H1 (cell line): ENCODE measurements around the gene URM1. TPM values are rescaled to one million over a fixed set of nuclear protein-coding genes. Genes with fewer than 3 reads are reported as not detected.

ENCODE experiments used
- CTCF ChIA-PET: fragments of 300-600 bp; sonication (Branson Sonifier 250); formaldehyde crosslinking; loops from one replicate; lab custom pipeline; 2021; ENCODE audit not compliant: partially characterized antibody; lab: Charles Lee
- POLR2A ChIA-PET: fragments of 300-600 bp; sonication (Branson Sonifier 250); formaldehyde crosslinking; loops from one replicate; lab custom pipeline; 2021; ENCODE audit warnings: inconsistent platforms; ENCODE audit not compliant: partially characterized antibody; lab: Charles Lee
- DNase-seq, 2 experiments: peaks; one replicate each; pipeline versions ENCODE4 v3.0.0 to v3.0.0-alpha.2; 2010 to 2022; ENCODE audit warnings: low spot score in 2 of 2, low read depth in 1 of 2, mixed read lengths in 1 of 2
- FAIRE-seq: peaks from 2 replicates; lab custom pipeline; 2011; peaks lifted over from hg19 to GRCh38; lab: Jason Lieb, UNC
- H2AFZ ChIP-seq: 2 replicates; pipeline ENCODE4 v1.8.1; 2012; ENCODE audit warnings: low read length, inconsistent platforms
- H2AK5ac ChIP-seq: 2 replicates; pipeline ENCODE4 v1.6.1; 2013; ENCODE audit warnings: low read depth, low read length
- H2BK120ac ChIP-seq: replicated peaks from 2 replicates; pipeline ENCODE3; 2013; ENCODE audit warnings: low read depth, low read length, inconsistent platforms
- H2BK12ac ChIP-seq: 2 replicates; pipeline ENCODE4 v1.6.1; 2013; ENCODE audit warnings: low read depth, low read length
- H2BK15ac ChIP-seq: 2 replicates; pipeline ENCODE4 v1.6.1; 2013; ENCODE audit warnings: low read length
- H2BK20ac ChIP-seq: 2 replicates; pipeline ENCODE4 v1.6.1; 2013; ENCODE audit warnings: low read length
- H2BK5ac ChIP-seq: 2 replicates; pipeline ENCODE4 v1.6.1; 2013; ENCODE audit warnings: low read depth, low read length
- H3K14ac ChIP-seq: 2 replicates; pipeline ENCODE4 v1.6.1; 2013; ENCODE audit warnings: inconsistent platforms; ENCODE audit not compliant: insufficient read length
- H3K18ac ChIP-seq: 2 replicates; pipeline ENCODE4 v1.6.1; 2013; ENCODE audit warnings: low read length; ENCODE audit errors: extremely low read depth
- H3K23ac ChIP-seq: 2 replicates; pipeline ENCODE4 v1.6.1; 2013; ENCODE audit warnings: inconsistent platforms; ENCODE audit not compliant: insufficient read length
- H3K23me2 ChIP-seq: 2 replicates; pipeline ENCODE4 v1.6.1; 2013; ENCODE audit warnings: low read depth, low read length
- H3K27ac ChIP-seq: 2 replicates; pipeline ENCODE4 v1.6.1; 2011; ENCODE audit warnings: low read depth, low read length, inconsistent platforms
- H3K27me3 ChIP-seq, 4 experiments: replicated peaks in 1 of 4; 1 replicate in 1 of 4; 2 replicates in 3 of 4; pipeline versions ENCODE4 v1.6.1 to v1.8.1; 2011 to 2013; ENCODE audit warnings: low read length in 3 of 4, mild to moderate bottlenecking in 3 of 4, inconsistent platforms in 2 of 4, mixed read lengths in 2 of 4, moderate library complexity in 1 of 4; ENCODE audit not compliant: control insufficient read depth in 3 of 4, insufficient read depth in 3 of 4; ENCODE audit errors: extremely low read depth in 1 of 4
- H3K36me3 ChIP-seq, 4 experiments: 2 replicates each; pipeline versions ENCODE4 v1.6.1 to v1.8.1; 2011 to 2013; ENCODE audit warnings: mild to moderate bottlenecking in 4 of 4, low read length in 3 of 4, moderate library complexity in 2 of 4, control low read depth in 1 of 4, inconsistent platforms in 1 of 4; ENCODE audit not compliant: insufficient read depth in 4 of 4, control insufficient read depth in 2 of 4
- H3K4ac ChIP-seq: replicated peaks from 2 replicates; pipeline ENCODE3; 2013; ENCODE audit warnings: low read length, low read depth, mixed read lengths, inconsistent platforms; ENCODE audit not compliant: insufficient read length
- H3K4me1 ChIP-seq, 4 experiments: replicated peaks in 1 of 4; 1 replicate in 1 of 4; 2 replicates in 3 of 4; pipeline versions ENCODE4 v1.6.1 to v1.8.1; 2011 to 2013; ENCODE audit warnings: low read length in 3 of 4, inconsistent platforms in 2 of 4, mixed read lengths in 1 of 4; ENCODE audit not compliant: insufficient read depth in 4 of 4, control insufficient read depth in 3 of 4
- H3K4me2 ChIP-seq, 2 experiments: 2 replicates each; pipeline versions ENCODE4 v1.6.1 to v1.8.1; 2011 to 2013; ENCODE audit warnings: low read depth in 2 of 2, low read length in 2 of 2, control low read depth in 1 of 2, inconsistent platforms in 1 of 2, mild to moderate bottlenecking in 1 of 2; ENCODE audit not compliant: insufficient read depth in 1 of 2
- H3K4me3 ChIP-seq, 4 experiments: fragments of 200-600, 300-600 bp in 1 of 4; sonication (generic), shearing (Covaris generic), sonication (Bioruptor Twin) in 1 of 4; 2 replicates each; pipeline versions ENCODE4 v1.5.1 to v1.8.1; 2011 to 2016; ENCODE audit warnings: low read length in 4 of 4, low read depth in 3 of 4, control low read depth in 2 of 4, inconsistent platforms in 2 of 4, mild to moderate bottlenecking in 2 of 4, mixed read lengths in 1 of 4, moderate library complexity in 1 of 4; ENCODE audit not compliant: insufficient read depth in 2 of 4; ENCODE audit errors: extremely low read depth in 1 of 4
- H3K56ac ChIP-seq: replicated peaks from 2 replicates; pipeline ENCODE3; 2013; ENCODE audit warnings: low read depth, mild to moderate bottlenecking, mixed read lengths, low read length, inconsistent platforms; ENCODE audit not compliant: insufficient read length
- H3K79me1 ChIP-seq: 2 replicates; pipeline ENCODE4 v1.6.1; 2013; ENCODE audit warnings: low read depth, low read length, control low read depth
- H3K79me2 ChIP-seq, 2 experiments: 2 replicates each; pipeline versions ENCODE4 v1.6.1 to v1.8.1; 2012 to 2013; ENCODE audit warnings: low read length in 2 of 2, mild to moderate bottlenecking in 2 of 2, inconsistent platforms in 1 of 2; ENCODE audit not compliant: insufficient read depth in 2 of 2, control insufficient read depth in 1 of 2
- H3K9ac ChIP-seq, 4 experiments: replicated peaks in 1 of 4; 1 replicate in 1 of 4; 2 replicates in 3 of 4; pipeline versions ENCODE4 v1.6.1 to v1.8.1; 2011 to 2013; ENCODE audit warnings: low read depth in 3 of 4, low read length in 3 of 4, control low read depth in 2 of 4, mild to moderate bottlenecking in 2 of 4, moderate library complexity in 2 of 4, inconsistent platforms in 1 of 4; ENCODE audit errors: extremely low read depth in 1 of 4
- H3K9me3 ChIP-seq, 2 experiments: 2 replicates each; pipeline versions ENCODE4 v1.6.1 to v1.8.1; 2012 to 2013; ENCODE audit warnings: mild to moderate bottlenecking in 2 of 2, moderate library complexity in 2 of 2, control low read depth in 1 of 2, inconsistent platforms in 1 of 2, low read depth in 1 of 2, low read length in 1 of 2, mixed read lengths in 1 of 2; ENCODE audit not compliant: insufficient read depth in 2 of 2
- H4K20me1 ChIP-seq, 2 experiments: replicated peaks in 1 of 2; 2 replicates each; pipeline versions ENCODE3 to v1.8.1; 2011 to 2013; ENCODE audit warnings: inconsistent platforms in 2 of 2, low read length in 2 of 2, mild to moderate bottlenecking in 1 of 2; ENCODE audit not compliant: insufficient read depth in 2 of 2, control insufficient read depth in 1 of 2
- H4K5ac ChIP-seq: 2 replicates; pipeline ENCODE4 v1.6.1; 2013; ENCODE audit warnings: low read length, low read depth, mixed read lengths, inconsistent platforms; ENCODE audit not compliant: insufficient read length
- H4K8ac ChIP-seq: 2 replicates; pipeline ENCODE4 v1.8.0; 2013; ENCODE audit warnings: mild to moderate bottlenecking, moderate library complexity, low read length, inconsistent platforms; ENCODE audit not compliant: insufficient read depth; ENCODE audit errors: extremely low read depth
- H4K91ac ChIP-seq: replicated peaks from 2 replicates; pipeline ENCODE3; 2013; ENCODE audit warnings: low read length, mixed read lengths, inconsistent platforms; ENCODE audit not compliant: insufficient read length
- WGBS, 2 experiments: shearing (Covaris generic) in 1 of 2; methylation state at CpG; one replicate each; pipeline versions ENCODE4 v1.1.6 to v1.1.7; 2013 to 2015; ENCODE audit warnings: low lambda C conversion rate in 2 of 2, mixed read lengths in 2 of 2, inconsistent platforms in 1 of 2, low coverage in 1 of 2, missing lambda C conversion rate in 1 of 2; ENCODE audit not compliant: insufficient replicate concordance in 2 of 2, insufficient coverage in 1 of 2, insufficient read length in 1 of 2; ENCODE audit errors: extremely low coverage in 1 of 2, missing lambda C conversion rate in 1 of 2; 5-methylcytosine and 5-hydroxymethylcytosine counted together
- polyA plus RNA-seq, 7 experiments: library from polyadenylated mRNA; depleted of rRNA in 3 of 7; stranded (reverse) in 5 of 7; unstranded in 2 of 7; fragments of >200 nt in 5 of 7; fragments of 200-250 nt in 2 of 7; gene quantifications; 1 replicate in 5 of 7; 2 replicates in 1 of 7; 4 replicates in 1 of 7; pipeline versions ENCODE4 v1.2.1 to v1.2.3, GENCODE V29; 2011 to 2013; ENCODE audit warnings: missing spikeins in 2 of 7, mixed read lengths in 2 of 7
- total RNA-seq: library from RNA; stranded (reverse); fragmentation: NEBNext Ultra II Directional; extraction: Animal tissue kit (Norgen Biotek cat#: 25700); gene quantifications from 2 replicates; pipeline ENCODE4 v1.2.1, GENCODE V29; 2021

URM1 gene
- total and polyA plus RNA-seq, 2 of the 8 experiments (the other 6 are each of a cell fraction or from before 2014, with no cell fraction given) = 58.3 to 62.3 TPM

DNA sequence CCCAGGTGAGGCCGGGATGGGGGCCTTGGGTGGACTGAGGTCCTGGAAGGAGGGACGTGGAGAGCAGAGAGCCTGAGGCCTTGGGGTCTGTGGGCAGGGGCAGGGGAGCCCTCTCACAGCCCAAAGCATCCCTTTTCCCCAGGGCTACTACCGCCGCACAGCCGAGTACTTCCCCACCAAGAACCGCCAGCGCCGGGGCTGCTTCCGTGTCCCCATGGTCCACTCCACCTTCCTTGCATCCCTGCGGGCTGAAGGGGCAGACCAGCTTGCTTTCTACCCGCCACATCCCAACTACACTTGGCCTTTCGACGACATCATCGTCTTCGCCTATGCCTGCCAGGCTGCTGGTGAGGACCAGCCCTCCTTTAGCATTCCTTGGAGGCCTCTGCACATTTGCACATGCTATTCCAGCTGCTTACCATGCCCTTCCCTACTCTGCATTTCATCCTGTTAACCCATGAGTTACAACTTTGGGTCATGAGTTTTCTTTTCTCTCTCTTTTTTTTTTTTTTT, 53.1 kb downstream of the URM1 start:
- H2BK5ac ChIP-seq = no peak overlapping the region
- H2AK5ac ChIP-seq = no peak overlapping the region
- H3K18ac ChIP-seq = no peak overlapping the region
- H3K9ac ChIP-seq = no peak overlapping the region
- no peak overlapping the region for H3K27ac ChIP-seq
- H2AFZ ChIP-seq = no peak overlapping the region
- no peak overlapping the region; the same call in 1 of the 2 replicates for H4K8ac ChIP-seq
- peaks cover 5 to 32% (median 24%) of the 10 kb centered on the region in 4 experiments; a peak in 6 of 7 replicates for H3K27me3 ChIP-seq
- no peaks in the 10 kb centered on the region for H3K36me3 ChIP-seq
- CTCF ChIA-PET = interaction anchor here (1.0 to 4.2 kb wide), 2 partner anchors 11 to 14 kb away, joined by 3 to 25 read pairs; no protein-coding TSS in a partner anchor
- WGBS, 2 experiments = 92% methylated on average over 15 of the region's 15 CpGs; no CpG with 5 or more reads in 1 of the 2 experiments
- POLR2A ChIA-PET = no interaction called here
- H3K4me1 ChIP-seq = peaks cover 0 to 11% (median 4%) of the 10 kb centered on the region in 4 experiments; a peak in 5 of 7 replicates
- FAIRE-seq (no peak), DNase-seq (no peak)
- no peak overlapping the region for H4K91ac ChIP-seq
- no peak overlapping the region for H3K4ac ChIP-seq
- H3K23ac ChIP-seq = no peak overlapping the region
- H2BK15ac ChIP-seq = no peak overlapping the region
- no peak overlapping the region for H2BK20ac ChIP-seq
- H2BK12ac ChIP-seq = no peak overlapping the region
- no peak overlapping the region for H3K56ac ChIP-seq
- no peak overlapping the region for H3K14ac ChIP-seq
- no peaks in the 10 kb centered on the region for H3K79me1 ChIP-seq
- H3K23me2 ChIP-seq = peaks cover 6% of the 10 kb centered on the region; the same call in 1 of the 2 replicates
- no peak overlapping the region for H2BK120ac ChIP-seq
- no peaks in the 10 kb centered on the region for H3K9me3 ChIP-seq
- H3K79me2 ChIP-seq = no peaks in the 10 kb centered on the region
- H3K4me2 ChIP-seq = no peak overlapping the region
- H3K4me3 ChIP-seq = no peak overlapping the region
- H4K20me1 ChIP-seq = no peaks in the 10 kb centered on the region
- H4K5ac ChIP-seq = no peak overlapping the region
